Neural cell (in vitro differentiated cells): ENCODE measurements around the gene PMEL.

Experiments
- EZH2 ChIP-seq: fragments of 200-600, 300-800 bp; shearing (Covaris generic), sonication (generic); IDR thresholded peaks from 2 replicates; pipeline ENCODE4 v1.6.1; 2014; ENCODE audit warnings: antibody characterized with exemption, low read length, borderline replicate concordance, mild to moderate bottlenecking; ENCODE audit not compliant: insufficient read depth, poor library complexity, severe bottlenecking
- MXI1 ChIP-seq: fragments of 450-650 bp; conservative IDR thresholded peaks from 2 replicates; pipeline ENCODE4 v1.6.1; 2014; ENCODE audit warnings: antibody characterized with exemption, mild to moderate bottlenecking; ENCODE audit not compliant: poor library complexity, severe bottlenecking
- POLR2AphosphoS5 ChIP-seq: IDR thresholded peaks from 2 replicates; pipeline ENCODE4 v1.6.1; 2012
- RAD21 ChIP-seq: fragments of 450-650 bp; conservative IDR thresholded peaks from 2 replicates; pipeline ENCODE4 v1.6.1; 2014; ENCODE audit warnings: antibody characterized with exemption, mild to moderate bottlenecking, moderate library complexity
- SMC3 ChIP-seq: fragments of 450-650 bp; conservative IDR thresholded peaks from 2 replicates; pipeline ENCODE4 v1.6.1; 2014; ENCODE audit warnings: antibody characterized with exemption, mild to moderate bottlenecking, moderate library complexity; ENCODE audit not compliant: poor library complexity
- TAF1 ChIP-seq: IDR thresholded peaks from 2 replicates; pipeline ENCODE4 v1.6.1; 2012; ENCODE audit warnings: low read depth
- TF ChIP-seq, protein P1 (sequence below): fragments of 450-650 bp; IDR thresholded peaks from 2 replicates; pipeline ENCODE4 v1.5.1; 2014; ENCODE audit warnings: antibody characterized with exemption, mild to moderate bottlenecking, moderate library complexity; ENCODE audit not compliant: poor library complexity, severe bottlenecking
- TF ChIP-seq, protein P2 (sequence below): IDR thresholded peaks from 2 replicates; pipeline ENCODE4 v1.6.1; 2012; ENCODE audit warnings: borderline replicate concordance

DNA sequence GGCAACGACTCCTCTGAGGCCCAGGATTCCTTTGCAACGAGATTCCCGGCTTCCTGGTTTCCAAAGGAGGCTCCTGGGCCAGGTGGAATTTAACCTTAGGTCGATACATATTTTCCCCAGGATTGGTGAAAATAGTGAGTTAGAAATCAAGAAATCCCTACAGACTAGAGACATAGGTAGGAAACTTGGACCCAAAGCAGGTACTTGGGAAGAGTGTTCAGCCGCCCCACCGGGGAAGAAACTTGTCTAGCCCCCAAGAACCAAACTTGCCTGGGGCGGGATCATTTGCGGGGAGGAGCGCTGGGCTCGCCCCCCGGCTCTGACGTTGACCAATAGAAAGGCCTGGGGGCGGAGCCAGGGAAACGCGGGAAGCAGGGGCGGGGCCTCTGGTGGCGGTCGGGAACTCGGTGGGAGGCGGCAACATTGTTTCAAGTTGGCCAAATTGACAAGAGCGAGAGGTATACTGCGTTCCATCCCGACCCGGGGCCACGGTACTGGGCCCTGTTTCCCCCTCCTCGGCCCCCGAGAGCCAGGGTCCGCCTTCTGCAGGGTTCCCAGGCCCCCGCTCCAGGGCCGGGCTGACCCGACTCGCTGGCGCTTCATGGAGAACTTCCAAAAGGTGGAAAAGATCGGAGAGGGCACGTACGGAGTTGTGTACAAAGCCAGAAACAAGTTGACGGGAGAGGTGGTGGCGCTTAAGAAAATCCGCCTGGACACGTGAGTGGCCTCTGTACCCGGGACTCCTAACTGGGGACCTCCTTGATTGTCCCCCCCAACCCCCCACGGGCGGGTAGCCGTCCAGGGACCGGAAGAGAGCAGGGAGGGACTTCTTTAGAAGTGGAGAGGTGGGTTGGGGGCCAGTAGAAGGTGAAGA is 803 bp upstream of the PMEL start, which contains the start of gene CDK2:
- TF ChIP-seq, protein P1, sequence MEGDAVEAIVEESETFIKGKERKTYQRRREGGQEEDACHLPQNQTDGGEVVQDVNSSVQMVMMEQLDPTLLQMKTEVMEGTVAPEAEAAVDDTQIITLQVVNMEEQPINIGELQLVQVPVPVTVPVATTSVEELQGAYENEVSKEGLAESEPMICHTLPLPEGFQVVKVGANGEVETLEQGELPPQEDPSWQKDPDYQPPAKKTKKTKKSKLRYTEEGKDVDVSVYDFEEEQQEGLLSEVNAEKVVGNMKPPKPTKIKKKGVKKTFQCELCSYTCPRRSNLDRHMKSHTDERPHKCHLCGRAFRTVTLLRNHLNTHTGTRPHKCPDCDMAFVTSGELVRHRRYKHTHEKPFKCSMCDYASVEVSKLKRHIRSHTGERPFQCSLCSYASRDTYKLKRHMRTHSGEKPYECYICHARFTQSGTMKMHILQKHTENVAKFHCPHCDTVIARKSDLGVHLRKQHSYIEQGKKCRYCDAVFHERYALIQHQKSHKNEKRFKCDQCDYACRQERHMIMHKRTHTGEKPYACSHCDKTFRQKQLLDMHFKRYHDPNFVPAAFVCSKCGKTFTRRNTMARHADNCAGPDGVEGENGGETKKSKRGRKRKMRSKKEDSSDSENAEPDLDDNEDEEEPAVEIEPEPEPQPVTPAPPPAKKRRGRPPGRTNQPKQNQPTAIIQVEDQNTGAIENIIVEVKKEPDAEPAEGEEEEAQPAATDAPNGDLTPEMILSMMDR: no peak
- TF ChIP-seq EZH2: no peak
- no peak for TF ChIP-seq SMC3
- no peak for TF ChIP-seq TAF1
- TF ChIP-seq RAD21: no peak
- TF ChIP-seq POLR2AphosphoS5: no peak
- no peak for TF ChIP-seq MXI1
- TF ChIP-seq, protein P2, sequence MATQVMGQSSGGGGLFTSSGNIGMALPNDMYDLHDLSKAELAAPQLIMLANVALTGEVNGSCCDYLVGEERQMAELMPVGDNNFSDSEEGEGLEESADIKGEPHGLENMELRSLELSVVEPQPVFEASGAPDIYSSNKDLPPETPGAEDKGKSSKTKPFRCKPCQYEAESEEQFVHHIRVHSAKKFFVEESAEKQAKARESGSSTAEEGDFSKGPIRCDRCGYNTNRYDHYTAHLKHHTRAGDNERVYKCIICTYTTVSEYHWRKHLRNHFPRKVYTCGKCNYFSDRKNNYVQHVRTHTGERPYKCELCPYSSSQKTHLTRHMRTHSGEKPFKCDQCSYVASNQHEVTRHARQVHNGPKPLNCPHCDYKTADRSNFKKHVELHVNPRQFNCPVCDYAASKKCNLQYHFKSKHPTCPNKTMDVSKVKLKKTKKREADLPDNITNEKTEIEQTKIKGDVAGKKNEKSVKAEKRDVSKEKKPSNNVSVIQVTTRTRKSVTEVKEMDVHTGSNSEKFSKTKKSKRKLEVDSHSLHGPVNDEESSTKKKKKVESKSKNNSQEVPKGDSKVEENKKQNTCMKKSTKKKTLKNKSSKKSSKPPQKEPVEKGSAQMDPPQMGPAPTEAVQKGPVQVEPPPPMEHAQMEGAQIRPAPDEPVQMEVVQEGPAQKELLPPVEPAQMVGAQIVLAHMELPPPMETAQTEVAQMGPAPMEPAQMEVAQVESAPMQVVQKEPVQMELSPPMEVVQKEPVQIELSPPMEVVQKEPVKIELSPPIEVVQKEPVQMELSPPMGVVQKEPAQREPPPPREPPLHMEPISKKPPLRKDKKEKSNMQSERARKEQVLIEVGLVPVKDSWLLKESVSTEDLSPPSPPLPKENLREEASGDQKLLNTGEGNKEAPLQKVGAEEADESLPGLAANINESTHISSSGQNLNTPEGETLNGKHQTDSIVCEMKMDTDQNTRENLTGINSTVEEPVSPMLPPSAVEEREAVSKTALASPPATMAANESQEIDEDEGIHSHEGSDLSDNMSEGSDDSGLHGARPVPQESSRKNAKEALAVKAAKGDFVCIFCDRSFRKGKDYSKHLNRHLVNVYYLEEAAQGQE: no peak
